ENCODE results near the gene MAP4K4.

DNA sequence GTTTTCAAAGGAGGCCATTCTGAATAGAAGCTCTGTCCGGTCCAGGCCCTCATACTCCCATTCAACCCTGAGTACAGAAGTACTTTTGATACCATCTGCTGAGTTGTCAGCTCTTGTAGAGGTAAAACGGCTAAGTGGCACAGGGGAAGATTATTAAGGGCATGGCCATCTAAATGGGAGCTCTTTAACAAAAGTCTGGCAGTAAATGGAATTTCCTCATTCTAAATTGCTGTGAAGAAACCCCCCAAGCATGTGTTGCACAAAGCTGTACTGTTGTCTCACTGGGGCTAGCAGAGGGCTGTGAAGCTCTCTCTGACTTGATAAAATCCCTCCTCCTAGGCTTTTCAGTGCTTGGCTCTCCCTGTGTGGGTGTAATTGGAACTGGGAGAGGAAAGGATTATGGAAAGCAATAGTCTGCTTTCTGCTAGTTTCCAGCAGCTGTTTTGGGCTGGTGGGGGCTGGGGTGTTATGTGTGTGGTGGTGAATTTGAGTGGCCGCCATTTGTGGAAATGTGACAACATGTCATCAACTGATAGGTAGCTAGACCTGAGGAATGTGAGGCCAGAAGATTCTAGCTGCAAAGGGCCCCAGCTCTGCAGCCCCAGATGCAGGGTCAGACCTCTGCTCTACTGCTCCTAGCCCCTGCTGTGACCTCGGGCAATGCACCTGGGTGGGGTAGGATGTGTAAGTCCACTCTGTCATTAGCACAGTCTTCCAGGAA, 65.1 kb downstream of the MAP4K4 start:
- TF ChIP-seq CTCF (IDR thresholded peaks at IDR 0.05) = no peak
- TF ChIP-seq POLR2A (IDR thresholded peaks at IDR 0.05) = no peak
- TF ChIP-seq EP300 (IDR thresholded peaks at IDR 0.05) = no peak
- no peak for TF ChIP-seq POLR2AphosphoS5 (IDR thresholded peaks at IDR 0.05)

All from suprapubic skin (tissue), 4 donors.